ENCODE results near the gene PLK5.

PLK5 gene

DNA sequence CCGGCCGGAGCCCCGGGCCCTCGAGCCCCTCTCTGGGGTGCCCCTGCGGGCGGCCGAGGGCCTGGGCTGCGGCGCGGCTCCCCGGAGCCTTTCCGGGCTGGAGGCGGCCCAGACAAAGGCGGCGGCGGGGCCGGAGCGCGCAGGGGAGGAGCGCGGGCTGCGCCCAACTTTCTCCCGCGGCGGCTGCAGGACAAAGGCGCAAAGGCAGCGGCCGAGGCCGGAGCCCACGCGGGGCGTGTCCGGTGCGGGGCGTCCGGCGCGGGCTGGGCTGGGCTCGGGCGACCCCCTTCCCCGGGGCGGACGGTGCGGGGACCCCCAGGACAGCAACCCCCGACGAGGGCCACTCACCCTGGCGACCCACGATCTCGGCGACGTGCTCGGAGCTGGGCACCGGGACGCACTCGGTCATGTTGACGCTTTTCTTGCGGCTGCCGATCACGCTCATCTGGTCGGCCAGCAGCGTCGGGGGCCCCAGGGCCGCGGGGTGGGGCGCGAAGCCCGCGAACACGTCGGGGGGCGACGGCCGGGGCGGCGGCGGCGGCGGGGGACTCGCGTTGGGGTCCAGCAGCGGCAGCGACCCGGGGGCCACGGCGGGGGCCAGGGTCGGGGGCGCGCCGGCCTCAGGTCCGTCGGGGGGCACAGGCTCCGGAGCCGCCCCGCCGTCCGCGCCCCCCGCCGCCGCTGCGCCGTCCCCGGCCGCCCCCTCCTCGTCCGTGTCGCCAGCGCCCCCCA lies 43.4 kb downstream of the PLK5 start:
- DNase-seq (ENCODE audit: insufficient read length, low spot score) (no peak), FAIRE-seq (no peak)
- TF ChIP-seq, protein P1, sequence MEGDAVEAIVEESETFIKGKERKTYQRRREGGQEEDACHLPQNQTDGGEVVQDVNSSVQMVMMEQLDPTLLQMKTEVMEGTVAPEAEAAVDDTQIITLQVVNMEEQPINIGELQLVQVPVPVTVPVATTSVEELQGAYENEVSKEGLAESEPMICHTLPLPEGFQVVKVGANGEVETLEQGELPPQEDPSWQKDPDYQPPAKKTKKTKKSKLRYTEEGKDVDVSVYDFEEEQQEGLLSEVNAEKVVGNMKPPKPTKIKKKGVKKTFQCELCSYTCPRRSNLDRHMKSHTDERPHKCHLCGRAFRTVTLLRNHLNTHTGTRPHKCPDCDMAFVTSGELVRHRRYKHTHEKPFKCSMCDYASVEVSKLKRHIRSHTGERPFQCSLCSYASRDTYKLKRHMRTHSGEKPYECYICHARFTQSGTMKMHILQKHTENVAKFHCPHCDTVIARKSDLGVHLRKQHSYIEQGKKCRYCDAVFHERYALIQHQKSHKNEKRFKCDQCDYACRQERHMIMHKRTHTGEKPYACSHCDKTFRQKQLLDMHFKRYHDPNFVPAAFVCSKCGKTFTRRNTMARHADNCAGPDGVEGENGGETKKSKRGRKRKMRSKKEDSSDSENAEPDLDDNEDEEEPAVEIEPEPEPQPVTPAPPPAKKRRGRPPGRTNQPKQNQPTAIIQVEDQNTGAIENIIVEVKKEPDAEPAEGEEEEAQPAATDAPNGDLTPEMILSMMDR (IDR thresholded peaks at IDR 0.05; ENCODE audit: insufficient read depth, missing control alignments): no peak

DNA sequence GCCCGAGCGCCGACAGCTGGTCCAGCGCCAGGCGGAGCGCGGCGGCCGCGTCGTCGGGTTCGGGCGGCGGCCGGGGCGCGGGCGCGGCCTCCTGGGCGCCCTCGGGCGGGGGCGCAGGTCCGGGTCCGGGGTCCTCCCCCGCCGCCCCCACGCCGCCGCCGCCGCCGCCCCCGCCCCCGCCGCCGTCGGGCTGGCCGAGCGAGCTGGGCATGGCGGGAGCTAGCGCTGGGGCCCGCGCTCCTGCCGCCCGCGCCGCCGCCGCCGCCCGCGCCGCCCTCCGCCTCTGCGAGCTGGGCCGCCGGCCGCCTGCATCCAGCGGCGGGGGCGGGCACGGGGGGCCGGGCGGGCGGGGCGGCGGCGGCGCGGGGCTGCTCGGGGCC lies 44.0 kb downstream of the PLK5 start:
- FAIRE-seq: no peak
- DNase-seq (ENCODE audit: insufficient read length, low spot score): no peak
- TF ChIP-seq, protein P1 (IDR thresholded peaks at IDR 0.05; ENCODE audit: insufficient read depth, missing control alignments): no peak

GRCh38 chr19:1568320-1569019 lies 44.6 kb downstream of the PLK5 start, which contains the start of gene MEX3D:
TSS of gene MEX3D (minus strand) at chr19:1568325. CDS start at chr19:1568058, 267 bp downstream.
- FAIRE-seq (no peak), DNase-seq (ENCODE audit: insufficient read length, low spot score) (peak; percentile 97)
- TF ChIP-seq, protein P1 (IDR thresholded peaks at IDR 0.05; ENCODE audit: insufficient read depth, missing control alignments): no peak

GRCh38 chr19:1569997-1570396 lies 46.1 kb downstream of the PLK5 start:
- TF ChIP-seq, protein P1 (IDR thresholded peaks at IDR 0.05; ENCODE audit: insufficient read depth, missing control alignments): no peak
- DNase-seq (ENCODE audit: insufficient read length, low spot score): no peak
- no peak for FAIRE-seq

DNA sequence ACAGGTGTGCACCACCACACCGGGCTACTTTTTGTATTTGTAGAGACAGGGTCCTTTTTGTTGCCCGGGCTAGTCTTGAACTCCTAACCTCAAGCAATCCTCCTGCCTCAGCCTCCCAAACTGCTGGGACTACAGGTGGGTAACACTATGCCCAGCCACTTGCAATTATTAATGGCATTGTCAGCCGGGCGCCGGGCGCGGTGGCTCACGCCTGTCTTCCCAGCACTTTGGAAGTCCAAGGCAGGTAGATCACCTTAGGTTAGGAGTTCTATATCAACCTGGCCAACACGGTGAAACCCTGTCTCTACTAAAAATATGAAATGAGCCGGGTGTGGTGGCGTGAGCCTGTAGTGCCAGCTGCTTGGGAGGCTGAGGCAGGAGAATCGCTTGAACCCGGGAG lies 47.0 kb downstream of the PLK5 start:
- FAIRE-seq (no peak), DNase-seq (ENCODE audit: insufficient read length, low spot score) (no peak)
- TF ChIP-seq, protein P1 (IDR thresholded peaks at IDR 0.05; ENCODE audit: insufficient read depth, missing control alignments): no peak

- DNase-seq (ENCODE audit: insufficient read length, low spot score) (no peak), FAIRE-seq (no peak)
- TF ChIP-seq, protein P1 (IDR thresholded peaks at IDR 0.05; ENCODE audit: insufficient read depth, missing control alignments): no peak
These were observed 47.5 kb downstream of the PLK5 start for GRCh38 chr19:1571358-1571757.

- FAIRE-seq (no peak), DNase-seq (ENCODE audit: insufficient read length, low spot score) (no peak)
- TF ChIP-seq, protein P1 (IDR thresholded peaks at IDR 0.05; ENCODE audit: insufficient read depth, missing control alignments): no peak
These were observed 48.9 kb downstream of the PLK5 start for GRCh38 chr19:1572795-1573194.

Measured in D721Med (cell line).